SHP77 (cell line): Measurements from ENCODE around the gene VEPH1.

Source experiments
- DNase-seq, 2 experiments: peaks; one replicate each; lab custom pipeline; 2025; lab: John Stamatoyannopoulos, UW

VEPH1 gene

DNA sequence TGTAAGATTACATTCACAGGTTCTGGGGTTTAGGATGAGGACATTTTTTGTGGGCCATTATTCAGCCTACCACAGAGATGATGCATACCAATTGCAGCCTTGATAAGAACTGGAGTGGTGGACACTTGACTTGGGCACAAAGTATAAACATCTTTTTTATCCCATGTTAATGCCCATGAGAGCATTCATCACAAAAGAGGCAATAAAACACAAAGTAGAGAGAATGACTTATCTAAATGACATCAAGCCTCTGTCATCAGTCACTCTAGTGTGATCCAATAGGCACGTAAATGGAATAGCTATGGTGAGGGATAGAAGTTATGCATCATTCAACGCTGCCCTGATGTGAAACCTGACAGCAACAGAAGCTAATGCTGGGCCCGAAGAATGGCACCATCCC lies 25.8 kb downstream of the VEPH1 start:
- no peak for DNase-seq

- DNase-seq: no peak
Measured at GRCh38 chr3:157475921-157476414, 27.2 kb downstream of the VEPH1 start.

DNA sequence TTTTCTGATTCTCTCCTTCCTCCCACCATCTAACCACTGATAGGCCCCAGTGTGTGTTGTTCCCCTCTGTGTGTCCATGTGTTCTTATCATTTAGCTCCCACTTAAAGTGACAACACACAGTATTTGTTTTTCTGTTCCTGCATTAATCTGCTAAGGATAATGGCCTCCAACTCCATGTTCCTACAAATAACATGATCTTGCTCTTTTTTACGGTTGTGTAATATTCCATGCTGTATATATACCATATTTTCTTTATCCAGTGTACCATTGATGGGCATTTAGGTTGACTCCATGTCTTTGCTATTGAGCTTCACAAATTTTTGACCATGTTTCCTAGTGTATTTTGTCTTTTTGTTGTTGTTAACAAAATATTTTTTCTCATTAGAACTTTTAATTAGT lies 30.6 kb downstream of the VEPH1 start:
- DNase-seq: no peak

DNA sequence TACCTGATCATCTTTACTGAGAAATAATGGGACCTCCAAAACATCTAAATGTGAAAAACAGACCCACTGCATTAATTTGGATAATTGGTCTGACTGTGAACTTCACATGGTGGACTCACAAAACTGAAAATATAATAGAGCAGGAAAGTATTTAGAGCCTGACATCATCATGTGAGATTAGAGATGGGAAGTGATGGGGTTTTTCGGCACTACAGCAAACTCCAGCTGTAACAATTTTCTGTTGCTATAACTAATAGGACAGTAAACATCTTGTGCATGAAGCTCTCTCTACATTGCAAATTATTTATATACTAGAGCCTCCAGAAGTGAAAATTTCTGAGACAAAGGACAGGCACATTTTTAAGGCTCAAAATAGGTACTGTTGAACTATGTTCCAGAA lies 32.2 kb downstream of the VEPH1 start:
- no peak for DNase-seq

GRCh38 chr3:157469561-157470294 lies 33.5 kb downstream of the VEPH1 start:
- DNase-seq: no peak

- DNase-seq: no peak
Measured at GRCh38 chr3:157467200-157467599, 36.0 kb downstream of the VEPH1 start.

GRCh38 chr3:157465741-157466140 lies 37.5 kb downstream of the VEPH1 start:
- DNase-seq: no peak

DNA sequence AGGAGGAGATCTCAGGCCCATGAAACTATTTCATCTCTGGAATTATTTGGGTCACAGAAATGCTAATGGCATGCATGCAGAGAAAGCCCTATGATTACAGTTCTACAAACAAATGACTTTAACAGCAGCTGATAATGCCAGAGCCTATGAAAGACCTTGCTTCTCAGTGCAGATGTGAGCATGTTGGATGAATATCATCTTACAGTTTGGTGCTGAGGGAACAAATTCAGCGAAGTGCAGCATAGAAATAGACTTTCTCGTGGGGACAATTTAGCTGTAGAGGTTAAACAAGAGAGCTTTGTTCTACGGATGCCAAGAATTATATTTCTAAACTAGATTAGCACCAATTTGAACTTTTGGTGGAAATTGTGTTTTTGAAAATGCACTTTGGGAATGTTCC lies 38.9 kb downstream of the VEPH1 start:
- no peak for DNase-seq

DNA sequence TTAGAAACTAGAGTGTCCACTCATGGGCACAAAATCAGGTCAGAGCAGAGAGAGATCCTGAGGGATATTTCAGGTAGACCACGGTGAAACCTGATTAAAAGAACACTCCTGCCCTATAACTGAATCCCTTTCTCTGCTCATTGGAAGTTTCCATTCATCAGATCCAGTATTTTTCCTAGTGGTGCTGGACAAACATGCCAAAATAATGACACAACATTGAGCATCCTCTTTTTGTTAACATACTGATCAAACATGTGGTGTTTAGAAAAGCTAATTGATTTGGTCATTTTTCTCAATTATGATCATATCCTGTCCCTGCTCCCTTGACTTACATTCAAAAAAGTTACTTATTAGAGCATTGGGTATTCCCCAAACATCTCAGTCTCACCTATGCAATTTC lies 39.4 kb downstream of the VEPH1 start:
- no peak for DNase-seq

GRCh38 chr3:157460253-157460652 lies 43.0 kb downstream of the VEPH1 start:
- DNase-seq: no peak

DNA sequence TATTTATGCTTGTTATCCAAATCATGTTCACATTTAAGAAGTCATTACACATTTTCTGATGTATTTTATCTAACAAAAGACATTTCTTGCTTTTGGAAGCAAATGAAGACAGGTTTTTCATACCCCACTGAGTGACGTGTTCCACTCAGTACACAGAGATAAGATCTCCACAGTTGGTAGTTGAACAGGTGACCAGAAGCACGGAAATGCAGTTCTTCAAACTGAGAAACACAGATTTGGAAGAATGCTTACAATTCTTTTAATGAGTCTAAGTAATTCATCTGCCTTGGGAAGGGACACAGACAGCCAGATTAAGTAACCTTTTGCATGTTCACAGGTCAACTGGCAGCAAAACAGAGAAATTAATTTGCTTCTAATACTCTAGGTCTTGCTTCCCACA lies 43.5 kb downstream of the VEPH1 start:
- no peak for DNase-seq

GRCh38 chr3:157453824-157454223 lies 49.4 kb downstream of the VEPH1 start:
- no peak for DNase-seq

DNA sequence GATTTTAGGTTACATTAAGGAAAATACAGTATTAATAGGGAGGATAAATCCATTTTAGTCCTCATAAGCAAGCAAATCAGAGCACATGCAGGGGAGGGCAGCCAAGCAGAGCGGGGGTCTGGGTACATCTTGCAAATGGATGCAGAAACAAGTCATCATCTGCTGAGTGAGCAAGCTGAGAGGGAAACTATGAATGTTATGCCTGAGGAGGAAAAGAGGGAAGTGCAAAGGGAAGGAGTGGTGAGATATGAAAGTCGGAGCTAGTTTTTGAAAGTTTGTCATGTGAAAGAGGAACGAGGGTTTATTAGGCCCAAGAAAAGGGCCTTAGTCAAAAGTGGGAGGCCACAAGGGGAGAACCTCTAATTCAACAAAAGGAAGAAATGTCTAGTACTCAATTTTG lies 51.1 kb downstream of the VEPH1 start:
- DNase-seq: no peak

- no peak for DNase-seq
Measured at GRCh38 chr3:157447026-157447694, 56.1 kb downstream of the VEPH1 start.

DNA sequence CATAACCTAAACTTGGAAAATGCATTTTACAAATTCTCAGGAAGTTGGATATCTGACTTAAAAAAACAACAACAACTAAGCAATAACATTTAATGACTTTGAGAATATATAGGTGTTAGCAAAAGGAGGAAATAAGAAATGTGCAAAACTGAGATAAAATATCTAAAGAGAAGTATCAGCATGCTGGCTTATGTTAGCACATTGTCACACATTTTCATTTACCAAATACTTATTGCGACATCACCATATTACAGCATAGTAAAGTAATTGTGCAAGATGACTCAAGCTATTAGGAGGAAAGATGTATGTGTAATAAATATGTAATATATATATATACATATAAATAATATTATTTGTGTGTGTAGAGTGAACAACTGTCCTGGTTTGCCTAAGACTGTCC lies 57.4 kb downstream of the VEPH1 start:
- no peak for DNase-seq

DNA sequence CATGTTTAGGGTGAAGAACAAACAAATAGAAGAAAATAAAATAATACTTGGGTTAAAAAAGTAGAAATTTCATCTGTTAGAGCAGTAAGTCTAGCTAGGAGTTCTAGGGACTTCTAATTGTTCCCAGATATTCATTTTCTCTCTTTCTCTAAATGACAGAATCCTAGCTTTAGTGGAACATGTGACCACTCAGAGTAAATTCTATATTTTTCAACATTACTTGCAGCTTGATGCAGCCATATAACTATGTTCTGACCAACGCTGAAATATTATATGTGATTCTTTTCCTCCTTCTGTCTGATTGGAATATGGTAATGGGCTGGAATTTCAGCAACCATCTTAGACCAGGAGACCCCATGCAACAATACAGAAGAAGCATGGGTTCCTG lies 58.4 kb downstream of the VEPH1 start:
- no peak for DNase-seq

DNA sequence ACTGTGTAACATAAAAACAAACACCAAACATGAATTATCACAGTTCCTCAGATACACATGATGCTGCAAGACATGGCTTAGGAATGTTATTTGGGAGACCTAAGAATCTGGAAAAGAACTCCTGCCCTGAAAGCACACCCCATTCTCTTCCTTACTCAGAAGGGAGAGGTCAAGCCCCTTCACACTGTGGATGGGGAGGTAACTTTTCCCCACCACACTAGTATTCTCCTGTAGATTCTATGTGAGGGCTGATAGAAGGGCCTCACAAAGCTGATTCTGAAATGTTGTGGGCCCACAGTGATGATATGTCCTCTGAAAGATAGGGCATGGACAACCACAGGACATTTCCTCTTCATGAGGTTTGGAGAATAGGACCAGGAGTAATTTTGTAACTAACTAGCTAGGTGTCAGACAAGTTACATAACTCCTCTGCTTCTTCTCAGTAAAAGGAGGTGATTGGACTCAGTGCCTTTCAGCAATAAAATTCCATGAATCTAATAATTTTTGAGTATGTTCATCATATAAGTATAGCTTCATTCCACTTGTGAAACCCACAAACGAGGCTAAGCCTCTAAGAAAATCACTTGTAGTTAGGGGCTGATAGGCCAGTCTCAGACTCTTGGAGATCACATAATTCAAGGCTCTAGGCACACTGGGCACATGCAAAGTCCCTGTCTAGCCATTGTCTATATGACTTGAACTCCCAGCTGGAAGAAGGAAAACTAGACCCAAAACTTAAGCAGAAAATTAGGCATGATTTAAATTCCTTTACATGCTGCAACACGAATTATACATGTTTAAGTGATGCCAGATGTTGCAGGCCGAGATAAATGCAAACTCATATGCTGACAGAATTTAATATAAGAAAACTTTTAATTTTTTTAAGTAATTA lies 59.1 kb downstream of the VEPH1 start:
- no peak for DNase-seq

- no peak for DNase-seq
Measured at GRCh38 chr3:157442729-157443128, 60.5 kb downstream of the VEPH1 start.

- DNase-seq: no peak
Measured at GRCh38 chr3:157441102-157441624, 62.1 kb downstream of the VEPH1 start.

GRCh38 chr3:157438194-157438730 lies 65.0 kb downstream of the VEPH1 start:
- DNase-seq: no peak

DNA sequence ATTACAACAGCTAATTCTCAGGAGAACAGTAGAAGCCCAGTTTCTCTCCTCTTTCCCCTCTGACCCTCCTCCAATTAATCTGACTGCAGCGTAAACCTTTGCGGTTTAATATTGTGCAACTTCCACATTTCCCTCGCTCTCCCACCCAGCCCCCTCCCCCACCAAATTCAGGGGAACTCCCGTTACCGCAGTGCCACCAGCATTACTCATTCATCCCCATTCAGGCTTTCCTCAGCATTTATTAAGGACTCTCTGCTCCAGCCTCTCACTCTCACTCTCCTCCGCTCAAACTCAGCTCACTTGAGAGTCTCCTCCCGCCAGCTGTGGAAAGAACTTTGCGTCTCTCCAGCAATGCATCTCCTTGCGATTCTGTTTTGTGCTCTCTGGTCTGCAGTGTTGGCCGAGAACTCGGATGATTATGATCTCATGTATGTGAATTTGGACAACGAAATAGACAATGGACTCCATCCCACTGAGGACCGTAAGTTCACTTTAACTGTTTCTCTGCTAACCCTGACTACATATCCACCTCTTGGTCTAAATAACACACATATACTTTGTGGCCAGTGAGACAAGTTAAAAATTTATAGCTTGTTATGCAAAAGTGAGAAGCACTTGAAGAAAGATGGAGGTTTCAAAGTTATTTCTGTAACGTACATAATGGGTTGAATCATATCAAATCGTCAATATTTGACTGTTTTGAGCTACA lies 66.5 kb downstream of the VEPH1 start, which contains the start of gene PTX3:
Gene PTX3, plus strand, starts transcription at position 268 of the 709 bp plus-strand sequence. Its CDS starts 84 bp downstream, at position 352.
- no peak for DNase-seq
